AML-193 (cell line): ENCODE results near the gene TCN1.
"Not testable (repeated sequence)": the region's sequence is repeated elsewhere in the genome, so short reads cannot be mapped to it uniquely, and the experiment has no call there.

Experiments
- DNase-seq, 2 experiments: peaks; one replicate each; lab custom pipeline; 2025; lab: John Stamatoyannopoulos, UW

Gene TCN1

GRCh38 chr11:59866397-59866796 lies at the start of gene TCN1:
Gene TCN1 (minus strand): TSS chr11:59866487. CDS start chr11:59866470, 17 bp downstream.
- DNase-seq = peak; percentile 91 to 93

- DNase-seq = not testable (repeated sequence)
Observed at GRCh38 chr11:59903569-59903968, 37.3 kb upstream of the TCN1 start.

GRCh38 chr11:59901306-59901705 lies 35.0 kb upstream of the TCN1 start:
- no peak for DNase-seq

GRCh38 chr11:59900366-59901126 lies 34.3 kb upstream of the TCN1 start:
- DNase-seq = no peak

- DNase-seq = no peak
Observed at GRCh38 chr11:59899532-59899931, 33.2 kb upstream of the TCN1 start.

GRCh38 chr11:59898650-59899049 lies 32.4 kb upstream of the TCN1 start:
- no peak for DNase-seq

GRCh38 chr11:59898046-59898445 lies 31.8 kb upstream of the TCN1 start:
- no peak for DNase-seq

GRCh38 chr11:59894616-59895015 lies 28.3 kb upstream of the TCN1 start:
- no peak for DNase-seq

GRCh38 chr11:59891781-59892181 lies 25.5 kb upstream of the TCN1 start:
- DNase-seq = no peak

GRCh38 chr11:59887156-59887555 lies 20.9 kb upstream of the TCN1 start:
- not testable (repeated sequence) for DNase-seq

- DNase-seq = no peak
Observed at GRCh38 chr11:59883597-59883996, 17.3 kb upstream of the TCN1 start.

GRCh38 chr11:59879567-59879966 lies 13.3 kb upstream of the TCN1 start:
- no peak for DNase-seq

- DNase-seq = no peak
Observed at GRCh38 chr11:59878575-59878974, 12.3 kb upstream of the TCN1 start, which contains the start of gene OOSP3. Gene OOSP3 (plus strand): TSS chr11:59878782. CDS start chr11:59878809, 27 bp downstream.

GRCh38 chr11:59877784-59878183 lies 11.5 kb upstream of the TCN1 start:
- DNase-seq = no peak

GRCh38 chr11:59877325-59877724 lies 11.0 kb upstream of the TCN1 start:
- DNase-seq = no peak

GRCh38 chr11:59875856-59876519 lies 9.7 kb upstream of the TCN1 start:
- no peak for DNase-seq

GRCh38 chr11:59872076-59872475 lies 5.8 kb upstream of the TCN1 start:
- no peak for DNase-seq

- no peak for DNase-seq
Observed at GRCh38 chr11:59867946-59868345, 1.7 kb upstream of the TCN1 start.

- no peak for DNase-seq
Observed at GRCh38 chr11:59866836-59867235, 549 bp upstream of the TCN1 start.

- no peak for DNase-seq
Observed at GRCh38 chr11:59865031-59865430, 1.3 kb downstream of the TCN1 start.

- DNase-seq = no peak
Observed at GRCh38 chr11:59862252-59862651, 4.0 kb downstream of the TCN1 start.

GRCh38 chr11:59859673-59860072 lies 6.6 kb downstream of the TCN1 start:
- DNase-seq = peak in 1 of 2 experiments; percentile 6
